NCI-H226 (cell line): ENCODE data around the gene SLC30A10.
"Not testable (repeated sequence)": the region's sequence is repeated elsewhere in the genome, so short reads cannot be mapped to it uniquely, and the experiment has no call there.

Experiments
- DNase-seq: peaks from one replicate; pipeline ENCODE4 v3.0.0-alpha.2; 2015

SLC30A10 gene

DNA sequence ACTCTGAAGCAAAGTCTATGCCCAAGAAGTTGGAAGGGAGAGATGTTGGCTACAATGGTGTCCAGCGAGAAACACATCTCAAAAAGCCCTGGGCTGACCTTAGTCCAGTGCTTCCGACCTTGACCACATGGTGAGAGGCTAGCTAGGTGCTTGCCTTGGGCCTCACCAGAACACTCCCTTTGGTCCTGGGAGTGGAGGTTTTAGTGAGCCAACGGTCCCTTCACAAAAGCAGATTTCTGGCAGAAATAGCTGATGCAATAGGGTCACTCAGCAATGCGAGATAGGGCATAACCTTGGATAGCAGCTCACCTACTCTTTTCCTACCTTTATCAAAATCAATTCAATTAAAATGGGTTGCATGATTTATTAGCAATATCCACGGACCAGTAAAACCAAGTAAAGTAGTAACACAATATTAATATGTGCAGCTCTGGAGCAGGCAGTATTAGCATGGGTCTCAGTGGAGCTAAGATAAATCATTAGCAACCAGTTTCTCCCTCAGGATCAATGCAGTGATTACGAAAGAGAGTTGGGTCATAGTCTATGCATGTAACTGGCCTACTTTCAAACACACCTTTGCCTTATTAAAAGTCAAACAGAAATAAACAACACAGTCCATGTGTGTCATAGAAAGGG, 1.9 kb downstream of the SLC30A10 start:
- DNase-seq = no peak

DNA sequence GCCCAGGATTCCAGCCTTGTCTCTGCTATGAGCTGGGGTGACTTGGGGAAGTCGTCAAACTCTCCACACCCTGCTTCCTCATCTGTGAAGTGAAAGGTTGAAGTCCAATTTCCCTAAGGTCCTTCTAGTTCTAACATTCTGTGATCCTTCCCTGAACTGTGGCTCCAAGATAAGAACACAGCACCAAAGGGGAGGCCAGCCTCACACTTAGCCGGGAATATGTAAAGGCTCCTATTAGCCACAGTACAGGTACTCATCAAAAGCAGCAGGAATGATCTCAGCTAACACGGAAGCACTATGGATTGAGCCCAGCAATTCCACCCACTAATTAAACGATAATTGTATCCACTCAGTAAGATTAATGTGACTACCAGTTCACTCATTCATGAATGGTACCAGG, 4.0 kb downstream of the SLC30A10 start:
- DNase-seq = no peak

DNA sequence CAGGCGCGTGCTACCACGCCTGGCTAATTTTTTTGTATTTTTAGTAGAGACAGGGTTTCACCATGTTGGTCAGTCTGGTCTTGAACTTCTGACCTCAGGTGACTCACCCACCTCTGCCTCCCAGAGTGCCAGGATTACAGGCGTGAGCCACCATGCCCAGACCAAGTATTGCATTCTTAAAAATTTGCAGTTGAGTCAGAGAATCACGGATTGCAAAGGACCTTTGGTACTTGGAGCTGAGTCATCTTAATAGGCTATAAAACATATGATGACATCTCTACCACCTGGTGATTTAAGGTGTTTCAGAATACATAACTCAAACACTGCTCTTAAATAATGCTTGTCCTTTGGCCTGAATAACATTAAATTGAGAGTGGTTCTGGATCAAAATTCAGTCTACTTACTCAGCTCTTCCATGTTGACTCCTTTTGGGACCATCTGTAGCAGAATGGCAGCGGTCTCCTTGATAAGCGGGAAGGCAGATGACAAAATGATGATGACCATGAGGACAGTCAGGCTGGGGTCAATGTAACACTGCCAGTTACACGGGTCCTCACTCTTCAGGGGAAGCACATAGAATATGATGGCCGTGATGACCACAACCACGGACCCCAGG, 10.4 kb downstream of the SLC30A10 start:
- peak; percentile 15 for DNase-seq

DNA sequence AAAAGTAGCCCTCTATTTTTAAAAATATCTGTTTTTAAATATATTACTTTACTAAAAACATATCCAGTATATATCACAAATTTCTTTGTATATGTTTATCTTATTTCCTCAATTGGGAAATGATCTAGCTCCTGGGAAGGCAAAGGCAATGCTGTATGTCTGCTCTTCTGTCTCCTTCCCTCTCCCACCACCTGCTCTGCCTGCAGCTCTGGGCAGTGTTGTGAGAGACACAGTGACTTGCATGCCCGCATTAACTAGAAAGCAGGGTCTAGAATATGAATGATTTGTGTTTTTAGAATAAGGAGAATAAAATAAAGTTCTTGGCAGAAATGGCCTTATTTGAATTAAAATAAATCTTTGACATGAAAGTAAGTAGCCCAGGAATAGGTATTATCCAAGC, 11.1 kb downstream of the SLC30A10 start:
- no peak for DNase-seq

DNA sequence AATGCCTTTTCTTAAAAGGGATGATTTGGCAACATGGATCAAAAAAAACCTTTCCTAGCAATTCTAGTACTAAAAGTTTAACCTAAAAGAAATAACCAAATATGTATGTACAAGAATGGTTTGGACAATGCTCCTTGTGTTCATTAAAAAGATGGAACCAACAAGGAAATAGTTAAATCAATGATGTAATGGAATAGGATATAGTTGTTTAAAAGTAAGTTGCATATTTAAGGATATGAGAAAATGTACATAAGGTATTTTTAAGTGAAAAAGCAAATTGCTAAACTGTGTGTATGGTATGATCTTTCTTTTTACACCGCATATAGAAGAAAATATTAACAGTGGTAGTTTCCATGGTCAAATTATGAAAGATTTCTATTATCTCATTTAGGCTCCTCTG, 12.1 kb downstream of the SLC30A10 start:
- DNase-seq = no peak

DNA sequence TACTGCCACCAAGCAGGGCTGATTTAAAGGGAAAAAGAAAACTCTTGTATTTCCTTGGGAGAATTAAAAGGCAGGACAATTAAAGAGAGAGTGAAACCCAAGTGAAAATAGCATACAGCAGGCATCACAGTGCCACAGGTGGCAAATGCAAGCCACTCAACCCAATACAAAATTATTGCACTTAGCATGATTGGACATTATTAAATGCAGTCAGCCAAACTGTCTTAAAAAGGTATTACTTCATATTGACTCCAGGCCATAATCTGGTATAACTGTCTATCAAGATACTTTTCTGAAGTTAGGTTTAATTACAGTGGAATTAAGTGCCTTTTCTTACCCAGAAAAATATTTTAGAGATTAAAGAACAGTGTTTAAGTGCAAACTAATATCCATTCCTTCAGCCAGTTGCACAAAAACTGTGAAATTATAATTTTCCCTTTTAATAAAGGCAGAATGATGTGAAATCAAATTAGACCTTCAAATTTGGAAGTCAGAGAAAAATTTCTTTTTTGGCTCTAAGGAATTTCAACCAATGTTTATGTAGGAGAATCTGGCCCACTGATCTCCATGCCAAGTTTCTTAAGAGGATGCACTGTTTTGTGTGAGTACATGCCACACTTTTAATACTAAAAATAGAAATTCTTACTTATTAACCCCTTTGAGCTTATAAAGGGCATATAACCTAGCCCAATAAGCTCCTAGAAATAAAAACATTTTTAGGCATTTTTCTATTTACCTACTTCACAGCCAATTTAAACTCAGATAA, 15.2 kb downstream of the SLC30A10 start:
- no peak for DNase-seq

DNA sequence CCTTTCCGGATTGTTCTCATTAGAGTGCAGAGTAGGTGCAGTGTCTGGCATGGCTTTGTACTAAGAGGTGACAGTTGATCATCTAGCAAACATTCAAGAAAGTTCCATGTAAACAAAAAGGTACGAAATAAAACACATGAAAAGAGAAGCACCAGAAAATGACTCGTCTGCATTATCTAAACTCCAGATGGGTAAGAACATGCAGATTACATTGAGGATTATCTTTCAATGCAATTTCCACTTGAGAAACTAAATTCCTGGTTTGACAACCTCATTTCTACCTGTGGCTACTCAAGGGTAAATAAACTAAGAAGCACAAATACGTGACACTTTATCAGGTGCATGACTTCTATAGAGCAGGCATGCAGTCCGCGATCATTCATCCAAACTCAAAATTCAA, 17.6 kb downstream of the SLC30A10 start:
- no peak for DNase-seq

DNA sequence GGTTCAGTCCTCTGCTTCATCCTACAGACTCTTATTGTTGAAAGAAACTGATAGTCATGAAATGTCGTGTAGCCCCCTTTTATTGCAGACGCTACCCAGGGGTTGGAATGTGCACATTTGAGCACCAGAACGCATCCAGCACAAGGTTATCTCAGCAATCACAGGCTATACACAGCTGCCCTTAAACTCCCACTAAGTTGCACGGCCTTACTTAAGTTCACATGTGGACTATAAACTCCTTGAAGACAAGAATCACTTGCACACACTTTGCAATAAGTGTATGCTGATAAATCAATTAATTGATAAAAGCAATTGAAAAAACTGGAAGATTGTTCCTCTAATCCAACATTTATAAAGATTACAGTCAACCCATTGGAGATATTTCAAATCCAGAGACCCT, 18.9 kb downstream of the SLC30A10 start:
- no peak for DNase-seq

DNA sequence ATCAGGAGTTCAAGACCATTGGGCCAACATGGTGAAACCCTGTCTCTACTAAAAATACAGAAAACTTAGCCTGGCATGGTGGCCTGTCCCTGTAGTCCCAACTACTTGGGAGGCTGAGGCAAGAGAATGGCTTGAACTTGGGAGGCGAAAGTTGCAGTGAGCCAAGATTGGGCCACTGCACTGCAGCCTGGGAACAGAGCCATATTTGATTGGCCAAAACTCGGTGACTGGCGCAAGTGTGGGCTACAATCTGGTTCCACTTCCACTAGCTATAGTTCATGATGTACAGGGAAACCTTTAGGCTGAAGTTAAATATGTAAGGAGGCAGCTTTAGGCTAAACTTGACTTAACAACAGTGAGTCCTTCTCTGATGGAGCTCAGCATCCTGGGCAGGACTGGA, 20.2 kb downstream of the SLC30A10 start:
- no peak for DNase-seq

DNA sequence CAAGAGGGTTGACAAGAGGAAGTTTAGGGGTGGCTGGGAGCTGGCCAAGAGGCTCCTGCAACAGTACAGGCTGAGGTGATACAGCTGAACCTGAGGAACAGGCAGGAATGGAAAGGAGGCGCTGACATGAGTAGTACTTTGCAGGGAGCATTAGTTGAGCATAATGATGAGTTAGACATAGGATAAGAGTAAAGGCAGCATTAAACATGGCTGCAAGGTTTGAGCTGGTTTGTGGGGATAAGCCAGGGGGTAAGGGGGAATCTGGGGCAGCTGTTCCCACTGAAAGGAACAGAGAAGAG, 20.6 kb downstream of the SLC30A10 start:
- no peak for DNase-seq

DNA sequence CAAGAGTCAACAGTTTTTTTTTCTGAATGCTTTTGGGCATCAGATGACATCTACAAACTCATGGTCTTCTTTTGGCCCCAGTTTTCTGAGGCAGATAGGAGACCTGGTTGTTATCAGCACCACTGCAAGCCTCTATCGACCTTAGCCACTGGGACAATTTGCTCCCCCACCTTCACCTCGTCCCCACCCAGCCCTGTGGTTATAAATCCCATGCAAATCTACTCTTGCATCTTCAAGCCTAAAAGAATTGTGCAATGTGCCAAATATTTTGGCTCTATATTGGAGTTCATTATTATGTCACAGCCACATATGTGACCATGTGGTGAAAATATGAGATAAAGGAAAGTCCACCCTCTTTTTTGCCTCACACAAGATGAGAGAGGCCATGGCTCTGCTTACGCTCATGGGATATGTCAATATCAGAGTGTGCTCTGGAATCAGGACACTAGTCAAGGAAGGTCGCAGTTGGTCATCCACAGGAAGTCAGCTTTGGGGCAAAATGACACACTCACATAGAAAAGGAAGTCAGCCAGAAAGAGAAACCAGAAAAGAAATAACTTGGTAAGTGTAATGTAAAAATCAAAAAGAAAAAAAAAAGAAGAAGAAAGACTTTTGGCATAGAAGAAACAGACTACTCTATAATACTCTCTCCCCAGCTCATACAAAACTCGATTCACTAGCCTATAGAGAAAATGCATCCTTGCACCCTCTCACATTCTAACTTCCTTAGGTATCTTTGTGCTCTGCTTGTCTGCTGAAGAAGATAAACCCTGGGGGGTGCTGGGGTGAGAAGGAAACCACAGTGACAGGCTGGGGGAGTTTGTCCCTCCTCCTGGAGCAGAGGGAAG, 21.2 kb downstream of the SLC30A10 start:
- DNase-seq = no peak

DNA sequence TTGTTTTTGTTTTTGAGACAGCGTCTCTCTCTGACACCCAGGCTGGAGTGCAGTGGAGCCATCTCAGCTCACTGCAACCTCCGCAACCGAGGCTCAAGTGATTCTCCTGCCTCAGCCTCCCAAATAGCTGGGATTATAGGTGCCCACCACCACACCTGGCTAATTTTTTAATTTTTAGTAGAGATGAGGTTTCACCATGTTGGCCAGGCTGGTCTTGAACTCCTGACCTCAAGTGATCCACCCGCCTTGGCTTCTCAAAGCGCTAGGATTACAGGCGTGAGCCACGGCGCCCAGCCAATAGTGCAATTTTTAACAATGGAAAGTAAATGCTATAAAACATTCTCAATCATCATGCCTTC, 21.8 kb downstream of the SLC30A10 start:
- DNase-seq = not testable (repeated sequence)

DNA sequence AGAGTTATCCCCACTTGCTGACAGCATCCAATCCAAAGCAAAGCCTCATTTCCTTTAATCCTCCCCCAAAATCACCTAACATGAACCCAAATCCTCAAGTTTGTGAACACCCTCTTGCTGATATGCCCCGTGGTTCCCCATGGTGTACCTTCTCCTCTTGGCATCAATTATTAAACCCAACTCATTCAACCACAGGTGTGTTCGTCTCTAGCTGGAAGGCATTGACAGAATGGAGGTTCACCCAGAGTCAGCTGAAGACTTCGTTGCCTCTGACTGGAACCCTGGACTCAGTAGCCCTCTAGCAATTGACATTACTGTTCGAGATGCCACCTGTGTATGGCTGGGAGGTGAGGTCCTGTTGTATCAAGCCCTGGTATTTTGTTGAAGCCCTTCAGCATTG, 22.8 kb downstream of the SLC30A10 start:
- no peak for DNase-seq

DNA sequence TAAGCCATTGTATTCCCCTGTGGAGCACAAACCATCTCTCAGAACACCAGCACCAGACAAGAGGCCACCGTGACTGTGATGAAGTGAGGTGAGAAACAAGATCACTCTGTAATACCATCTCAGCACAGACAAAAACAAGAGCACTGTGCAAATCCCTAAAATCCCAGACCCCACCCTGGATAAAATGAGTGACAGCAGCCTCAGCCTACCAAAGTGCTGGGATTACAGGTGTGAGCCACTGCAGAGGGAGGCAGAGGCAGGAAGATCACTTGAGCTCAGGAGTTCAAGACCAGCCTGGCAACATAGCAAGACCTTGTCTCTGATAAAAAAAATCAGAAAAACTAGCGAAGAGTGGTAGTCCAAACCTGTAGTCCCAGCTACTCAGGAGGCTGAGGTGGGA, 23.4 kb downstream of the SLC30A10 start:
- no peak for DNase-seq

DNA sequence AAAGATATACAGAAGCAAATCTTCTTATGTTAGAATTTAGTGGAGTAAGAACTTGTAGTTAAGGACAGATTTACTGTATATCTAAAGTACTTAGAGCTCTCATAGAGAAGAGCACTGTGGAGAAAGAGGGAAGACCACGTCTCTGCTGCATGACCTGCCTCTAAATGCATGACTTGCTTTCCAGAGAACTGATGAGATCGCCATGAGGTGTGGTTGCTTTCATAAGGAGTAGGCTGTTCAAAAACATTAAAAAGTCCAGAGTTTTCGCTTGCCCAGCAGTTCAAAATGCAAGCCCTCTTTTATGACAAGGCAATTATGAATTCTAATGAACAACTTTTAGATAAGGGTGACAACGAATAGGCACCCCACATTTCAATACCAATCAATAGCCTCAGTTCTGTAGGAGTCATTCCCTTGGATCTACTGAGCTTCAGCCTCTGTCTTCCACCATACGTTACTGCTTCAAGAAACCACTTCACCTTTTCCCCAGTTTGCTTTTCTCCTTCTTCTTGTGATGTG, 24.9 kb downstream of the SLC30A10 start:
- DNase-seq = no peak

DNA sequence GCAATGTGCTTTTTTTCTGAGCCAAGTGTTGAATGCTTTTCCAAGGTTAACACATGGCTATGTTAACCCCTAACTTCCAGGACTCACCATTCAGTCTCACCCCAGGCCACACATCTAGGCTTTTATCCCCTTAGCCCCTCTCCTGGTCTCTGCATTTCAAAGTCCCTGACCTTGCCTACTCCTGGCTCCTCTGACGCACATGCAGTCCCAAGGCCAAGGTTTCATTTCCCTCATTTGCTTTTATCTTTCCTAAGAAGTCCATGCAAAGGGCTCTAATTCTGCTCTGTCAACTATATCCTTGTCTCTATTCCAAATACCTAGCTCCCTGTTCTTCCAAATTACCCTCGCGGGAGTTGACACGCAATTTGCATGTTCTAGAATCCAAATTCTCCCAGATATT, 25.4 kb downstream of the SLC30A10 start:
- DNase-seq = no peak

DNA sequence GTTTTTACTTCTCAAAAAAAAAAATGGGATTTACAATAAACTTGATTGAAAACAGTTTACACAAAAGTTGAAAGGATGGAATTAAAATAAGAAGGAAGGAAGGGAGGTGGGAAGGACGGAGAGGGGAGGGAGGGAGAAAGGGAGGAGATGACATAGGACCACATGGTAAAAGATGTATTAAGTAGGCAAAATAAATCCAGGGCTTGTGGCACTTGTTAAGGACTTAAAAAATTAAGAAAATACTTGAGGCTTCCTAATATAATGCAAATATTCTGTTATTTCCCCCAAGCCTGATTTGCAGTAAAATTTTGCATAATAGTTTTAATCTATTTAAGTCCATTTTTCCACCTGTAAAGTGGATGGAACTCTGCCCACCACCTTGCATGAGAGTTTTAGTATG, 27.5 kb downstream of the SLC30A10 start:
- DNase-seq = no peak

DNA sequence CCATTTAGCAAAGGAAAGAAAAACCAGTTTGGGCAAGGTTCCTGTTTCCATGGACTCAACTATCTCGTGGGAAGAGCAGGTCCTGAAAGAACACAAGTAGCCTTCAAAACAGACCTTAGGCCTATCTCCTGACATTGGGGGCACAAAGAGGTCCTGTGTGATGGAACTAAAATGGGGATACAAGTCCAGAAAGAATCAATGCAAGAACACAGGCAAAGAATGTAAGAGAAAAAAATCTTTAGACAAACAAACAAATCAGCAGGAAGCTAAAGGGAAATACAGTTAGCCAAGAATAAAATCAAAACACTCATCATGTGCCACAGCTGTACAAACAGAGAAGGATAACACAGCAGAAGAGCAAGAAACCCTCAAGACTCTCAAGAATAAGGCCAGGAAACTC, 28.2 kb downstream of the SLC30A10 start:
- DNase-seq = no peak

DNA sequence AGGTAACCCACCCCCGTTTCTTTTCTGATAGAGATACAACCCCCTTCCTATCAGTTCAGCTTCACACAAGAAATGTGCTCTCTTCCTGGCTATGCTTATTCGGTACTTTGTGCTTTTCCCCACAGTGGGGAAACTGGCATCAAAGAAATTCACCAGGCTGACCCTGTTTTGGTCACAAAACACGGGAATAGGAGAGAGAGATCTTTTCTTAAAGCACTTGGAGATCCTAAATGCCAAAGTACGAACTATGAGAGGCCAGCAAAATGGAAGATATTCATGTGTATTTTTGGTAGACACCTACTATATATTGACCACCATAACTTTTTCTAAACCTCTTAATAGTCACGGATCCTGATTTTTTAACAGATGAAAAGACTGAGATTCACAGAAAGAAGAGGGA, 30.0 kb downstream of the SLC30A10 start:
- DNase-seq = no peak

DNA sequence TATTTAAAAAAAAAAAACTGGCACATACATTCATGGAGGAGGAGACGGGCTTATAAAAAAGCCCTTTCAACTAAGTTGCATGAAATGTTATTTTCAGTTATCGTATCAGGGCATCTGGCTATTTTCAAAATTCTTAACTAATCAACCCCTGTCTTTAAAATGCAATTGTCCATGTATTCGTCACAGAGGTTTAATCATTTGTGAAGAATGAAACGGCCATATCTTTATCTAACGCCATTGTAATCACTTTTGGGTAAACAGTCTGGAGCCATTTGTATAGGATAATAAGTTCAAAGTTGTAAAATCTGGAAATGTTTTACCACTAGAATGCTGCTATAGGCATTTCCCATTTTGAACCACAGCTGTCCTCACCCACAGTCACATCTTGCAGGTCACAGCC, 30.4 kb downstream of the SLC30A10 start:
- DNase-seq = no peak

DNA sequence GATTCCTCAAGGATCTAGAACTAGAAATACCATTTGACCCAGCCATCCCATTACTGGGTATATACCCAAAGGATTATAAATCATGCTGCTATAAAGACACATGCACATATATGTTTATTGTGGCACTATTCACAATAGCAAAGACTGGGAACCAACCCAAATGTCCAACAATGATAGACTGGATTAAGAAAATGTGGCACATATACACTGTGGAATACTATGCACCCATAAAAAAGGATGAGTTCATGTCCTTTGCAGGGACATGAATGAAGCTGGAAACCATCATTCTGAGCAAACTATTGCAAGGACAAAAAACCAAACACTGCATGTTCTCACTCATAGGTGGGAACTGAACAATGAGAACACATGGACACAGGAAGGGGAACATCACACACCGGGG, 36.1 kb downstream of the SLC30A10 start:
- not testable (repeated sequence) for DNase-seq

DNA sequence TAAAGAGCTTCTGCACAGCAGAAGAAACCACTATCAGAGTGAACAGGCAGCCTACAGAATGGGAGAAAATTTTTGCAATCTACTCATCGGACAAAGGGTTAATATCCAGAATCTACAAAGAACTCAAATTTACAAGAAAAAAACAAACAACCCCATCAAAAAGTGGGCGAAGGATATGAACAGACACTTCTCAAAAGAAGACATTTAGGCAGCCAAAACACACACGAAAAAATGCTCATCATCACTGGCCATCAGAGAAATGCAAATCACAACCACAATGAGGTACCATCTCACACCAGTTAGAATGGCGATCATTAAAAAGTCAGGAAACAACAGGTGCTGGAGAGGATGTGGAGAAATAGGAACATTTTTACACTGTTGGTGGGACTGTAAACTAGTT, 36.5 kb downstream of the SLC30A10 start:
- DNase-seq = not testable (repeated sequence)

DNA sequence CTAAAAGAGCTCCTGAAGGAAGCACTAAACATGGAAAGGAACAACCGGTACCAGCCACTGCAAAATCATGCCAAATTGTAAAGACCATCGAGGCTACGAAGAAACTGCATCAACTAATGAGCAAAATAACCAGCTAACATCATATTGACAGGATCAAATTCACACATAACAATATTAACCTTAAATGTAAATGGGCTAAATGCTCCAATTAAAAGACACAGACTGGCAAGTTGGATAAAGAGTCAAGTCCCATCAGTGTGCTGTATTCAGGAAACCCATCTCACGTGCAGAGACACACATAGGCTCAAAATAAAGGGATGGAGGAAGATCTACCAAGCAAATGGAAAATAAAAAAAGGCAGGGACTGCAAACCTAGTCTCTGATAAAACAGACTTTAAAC, 39.7 kb downstream of the SLC30A10 start:
- DNase-seq = not testable (repeated sequence)

DNA sequence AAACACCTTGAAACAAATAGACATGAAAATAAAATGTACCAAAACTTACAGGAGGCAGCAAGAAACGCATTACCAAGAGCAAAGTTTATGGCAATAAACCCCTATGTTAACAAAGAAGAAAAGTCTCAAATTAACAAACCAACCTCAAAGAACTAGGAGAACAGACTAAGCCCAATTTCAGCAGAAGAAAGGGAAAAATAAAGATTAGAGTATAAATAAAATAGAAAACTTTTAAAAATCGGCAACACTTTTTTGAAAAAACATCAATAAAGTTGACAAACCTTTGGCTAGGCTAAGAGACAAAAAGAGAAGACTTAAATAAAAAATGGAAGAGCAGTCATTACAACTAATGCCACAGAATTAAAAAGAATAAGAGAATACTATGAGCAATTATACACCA, 42.7 kb downstream of the SLC30A10 start:
- DNase-seq = no peak
